Body of pancreas (tissue), 4 donors: Measurements from ENCODE around the gene SNRK.

ENCODE experiments used
- CTCF ChIP-seq, 7 experiments: fragments of 450-650 bp in 4 of 7; fragments of 200-600 bp in 3 of 7; sonication (generic) in 3 of 7; IDR thresholded peaks; one replicate each; pipeline ENCODE4 v1.5.1; 2016 to 2019; ENCODE audit warnings: antibody characterized with exemption in 7 of 7
- POLR2A ChIP-seq, 3 donors: fragments of 450-650 bp; IDR thresholded peaks; one replicate each; pipeline ENCODE4 v1.6.1; 2016; ENCODE audit warnings: antibody characterized with exemption in 3 of 3, mild to moderate bottlenecking in 2 of 3

- TF ChIP-seq CTCF (IDR thresholded peaks at IDR 0.05) (no peak), POLR2A (IDR thresholded peaks at IDR 0.05) (no peak)
These were observed 38.2 kb upstream of the SNRK start for GRCh38 chr3:43248185-43248583.
